Colonic mucosa (tissue), 4 donors: ENCODE data around the gene SVIL. TPM values are rescaled to one million over a fixed set of nuclear protein-coding genes. Genes with fewer than 3 reads are reported as not detected.

Experiments used
- DNase-seq: peaks from one replicate; pipeline ENCODE4 v3.0.0-alpha.2; 2020
- H3K27ac ChIP-seq: fragments of 200-600 bp; one replicate; pipeline ENCODE4 v1.8.0; 2021
- H3K27me3 ChIP-seq: fragments of 200-600 bp; one replicate; pipeline ENCODE4 v1.8.0; 2021
- H3K36me3 ChIP-seq: fragments of 200-600 bp; one replicate; pipeline ENCODE4 v1.8.0; 2021
- H3K4me1 ChIP-seq: fragments of 200-600 bp; one replicate; pipeline ENCODE4 v1.8.0; 2021; ENCODE audit warnings: mild to moderate bottlenecking
- H3K4me3 ChIP-seq: fragments of 200-600 bp; one replicate; pipeline ENCODE4 v1.8.0; 2021
- H3K9ac ChIP-seq, 2 donors: one replicate each; pipeline ENCODE4 v1.7.0; 2013; ENCODE audit warnings: control low read depth in 2 of 2, low read depth in 2 of 2, low read length in 2 of 2
- H3K9me3 ChIP-seq: fragments of 200-600 bp; one replicate; pipeline ENCODE4 v1.8.0; 2021
- CTCF ChIP-seq: fragments of 200-600 bp; IDR thresholded peaks from one replicate; pipeline ENCODE4 v1.8.0; 2022; ENCODE audit warnings: antibody characterized with exemption, mild to moderate bottlenecking
- intact Hi-C: fragments of 100-400 bp; cut with DNase I; formaldehyde crosslinking; loops from one replicate; pipeline ENCODE4 v1.14.1; 2022
- microRNA-seq: library from miRNA; unstranded; fragments of <30 nt; microRNA quantifications from one replicate; pipeline ENCODE4, GENCODE V29; 2019
- total RNA-seq, 2 donors: library from RNA; stranded (reverse); fragmentation: NEBNext Ultra II Directional in 1 of 2; extraction: Animal tissue kit (Norgen Biotek cat#: 25700) in 1 of 2; gene quantifications; one replicate each; pipeline ENCODE4 v1.2.1, GENCODE V29; 2021
- donor health status: healthy.
- donor health status: DM: no; HTN: no; CAD: no.
- donor health status: DM: no; HTN: no; CAD: no.

SVIL gene
- total RNA-seq, 2 donors from 2014 or later: 62.6 to 132 TPM

DNA sequence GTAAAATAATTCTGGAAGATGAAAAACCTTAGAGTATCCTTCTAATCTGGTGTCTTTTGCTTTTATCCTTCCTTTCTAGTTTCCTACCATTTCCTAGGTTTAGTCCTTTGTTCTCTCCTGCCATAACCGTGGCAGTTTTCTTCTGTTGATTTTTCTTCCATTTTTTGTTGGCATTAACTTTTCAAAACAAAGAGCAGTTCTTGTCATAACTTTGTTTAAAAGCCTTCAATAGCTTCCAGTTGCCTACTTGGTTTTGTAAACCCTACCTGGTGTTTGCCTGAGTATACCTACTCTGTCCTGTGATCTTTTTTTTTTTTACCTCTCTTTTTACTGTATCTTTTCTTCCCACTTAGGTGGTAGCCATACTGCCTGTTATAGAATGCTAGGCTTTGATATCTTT, 220.3 kb downstream of the SVIL start:
- no peak overlapping the region for H3K4me3 ChIP-seq
- no peak overlapping the region for H3K9ac ChIP-seq
- DNase-seq: no peak
- TF ChIP-seq CTCF: no peak
- H3K27ac ChIP-seq: no peak overlapping the region
- intact Hi-C loops: no loop called here
- no peaks in the 10 kb centered on the region for H3K27me3 ChIP-seq
- H3K4me1 ChIP-seq: no peaks in the 10 kb centered on the region
- H3K9me3 ChIP-seq: no peaks in the 10 kb centered on the region
- no peaks in the 10 kb centered on the region for H3K36me3 ChIP-seq

GRCh38 chr10:29412485-29412884, 222.3 kb downstream of the SVIL start:
- Histone ChIP-seq H3K9me3 (no peaks in the 10 kb centered on the region), H3K27ac (no peak overlapping the region), H3K4me1 (no peaks in the 10 kb centered on the region), H3K4me3 (no peak overlapping the region), H3K9ac (no peak overlapping the region), H3K36me3 (no peaks in the 10 kb centered on the region), H3K27me3 (no peaks in the 10 kb centered on the region)
- intact Hi-C loops: no loop called here
- TF ChIP-seq CTCF: no peak
- DNase-seq: no peak

GRCh38 chr10:29411666-29412315, 223.0 kb downstream of the SVIL start:
- DNase-seq: no peak
- H3K36me3 ChIP-seq: no peaks in the 10 kb centered on the region
- intact Hi-C loops: no loop called here
- no peaks in the 10 kb centered on the region for H3K27me3 ChIP-seq
- no peak overlapping the region for H3K9ac ChIP-seq
- TF ChIP-seq CTCF: no peak
- H3K9me3 ChIP-seq: no peaks in the 10 kb centered on the region
- no peaks in the 10 kb centered on the region for H3K4me1 ChIP-seq
- no peak overlapping the region for H3K4me3 ChIP-seq
- H3K27ac ChIP-seq: no peak overlapping the region

GRCh38 chr10:29409241-29410054, 225.3 kb downstream of the SVIL start:
- H3K36me3 ChIP-seq: no peaks in the 10 kb centered on the region
- H3K4me3 ChIP-seq: peak overlapping the region; percentile 63
- DNase-seq: peak; percentile 87
- H3K27me3 ChIP-seq: no peaks in the 10 kb centered on the region
- H3K4me1 ChIP-seq: no peaks in the 10 kb centered on the region
- H3K9me3 ChIP-seq: no peaks in the 10 kb centered on the region
- peak overlapping the region; percentile 92 for H3K27ac ChIP-seq
- intact Hi-C loops: no loop called here
- H3K9ac ChIP-seq: peak overlapping the region; percentile 76 to 81
- no peak for TF ChIP-seq CTCF

DNA sequence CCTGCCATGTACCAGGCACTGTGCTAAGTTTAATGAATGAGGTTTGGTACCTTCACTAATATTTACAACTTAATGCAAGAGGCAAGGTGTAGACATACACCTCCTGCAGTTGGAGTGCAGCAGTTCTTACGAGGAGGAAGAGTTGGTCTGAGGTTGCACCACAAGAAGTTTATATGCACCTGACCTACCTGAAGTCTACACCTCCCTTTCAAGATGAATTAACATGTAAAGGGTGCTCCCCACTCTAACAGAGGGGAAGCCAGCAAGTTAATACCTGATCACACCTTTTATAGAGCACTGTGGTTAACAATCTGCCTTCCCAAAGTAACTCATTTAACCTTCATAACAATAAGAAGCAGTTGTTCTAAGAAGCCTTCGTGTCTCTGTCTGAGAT, 225.9 kb downstream of the SVIL start:
- Histone ChIP-seq H3K36me3 (no peaks in the 10 kb centered on the region), H3K9ac (peak overlapping the region; percentile 76 to 81), H3K27ac (peak overlapping the region; percentile 92), H3K9me3 (no peaks in the 10 kb centered on the region), H3K4me1 (no peaks in the 10 kb centered on the region), H3K27me3 (no peaks in the 10 kb centered on the region), H3K4me3 (peak overlapping the region; percentile 63)
- TF ChIP-seq CTCF: no peak
- intact Hi-C loops: no loop called here
- DNase-seq: no peak

Small RNA genes within 50 kb of the gene (microRNA-seq; reads per million reads assigned to microRNA genes)
- not detected for gene MIR604
- not detected for gene MIR938
